Measurements from ENCODE around the gene NUDT6.

Gene NUDT6

GRCh38 chr4:122912810-122913575, 9.4 kb downstream of the NUDT6 start:
- DNase-seq, result no peak

GRCh38 chr4:122911588-122911987, 10.8 kb downstream of the NUDT6 start:
- DNase-seq, result no peak

GRCh38 chr4:122909683-122910082, 12.7 kb downstream of the NUDT6 start:
- no peak for DNase-seq

GRCh38 chr4:122908223-122908622, 14.2 kb downstream of the NUDT6 start:
- no peak for DNase-seq

GRCh38 chr4:122906859-122907305, 15.5 kb downstream of the NUDT6 start:
- DNase-seq, result no peak

- DNase-seq, result no peak
Measured at GRCh38 chr4:122903766-122904288, 18.6 kb downstream of the NUDT6 start.

- DNase-seq, result no peak
Measured at GRCh38 chr4:122901247-122902010, 21.0 kb downstream of the NUDT6 start.

- DNase-seq, result no peak
Measured at GRCh38 chr4:122900314-122900713, 22.1 kb downstream of the NUDT6 start.

GRCh38 chr4:122899682-122900081, 22.7 kb downstream of the NUDT6 start:
- DNase-seq, result no peak

- no peak for DNase-seq
Measured at GRCh38 chr4:122898370-122899150, 23.8 kb downstream of the NUDT6 start.

GRCh38 chr4:122896270-122896669, 26.1 kb downstream of the NUDT6 start:
- no peak for DNase-seq

- DNase-seq, result no peak
Measured at GRCh38 chr4:122895336-122895995, 26.9 kb downstream of the NUDT6 start.

GRCh38 chr4:122894827-122895226, 27.6 kb downstream of the NUDT6 start:
- DNase-seq, result no peak

GRCh38 chr4:122890147-122890795, 32.1 kb downstream of the NUDT6 start:
- no peak for DNase-seq

GRCh38 chr4:122889726-122890125, 32.7 kb downstream of the NUDT6 start:
- no peak for DNase-seq

GRCh38 chr4:122884499-122884898, 37.9 kb downstream of the NUDT6 start:
- DNase-seq, result no peak

- no peak for DNase-seq
Measured at GRCh38 chr4:122882857-122883735, 39.3 kb downstream of the NUDT6 start.

- DNase-seq, result no peak
Measured at GRCh38 chr4:122879001-122879400, 43.4 kb downstream of the NUDT6 start.

- no peak for DNase-seq
Measured at GRCh38 chr4:122876456-122876855, 45.9 kb downstream of the NUDT6 start.

GRCh38 chr4:122875949-122876348, 46.4 kb downstream of the NUDT6 start:
- DNase-seq, result no peak

Measured in NCI-H2171 treated with DMSO at 0.1 percent for 48 hours (cell line).